Activated naive CD8-positive, alpha-beta T cell treated with anti-CD3 and anti-CD28 coated beads, Interleukin-2, amount 10 ng/mL, durations not matched to agents 7 days and 5 days (primary cell): ENCODE measurements around the gene ZNF324. TPM values are rescaled to one million over a fixed set of nuclear protein-coding genes. Genes with fewer than 3 reads are reported as not detected.
A peak's percentile ranks its signal among the peaks of the same experiment; 100 is the strongest.
"Not testable (repeated sequence)": the region's sequence is repeated elsewhere in the genome, so short reads cannot be mapped to it uniquely, and the experiment has no call there.

Source experiments
- ATAC-seq: fragments of 150-1000 bp; cut with Tn5 transposase; one replicate; pipeline ENCODE4 v1.10.0; 2021; ENCODE audit warnings: low read depth, moderate library complexity
- POLR2A ChIA-PET: fragments of 350-600 bp; sonication (Branson Sonifier 250); formaldehyde crosslinking; loops from one replicate; lab custom pipeline; 2021; ENCODE audit warnings: antibody characterized with exemption; lab: Charles Lee
- DNase-seq: peaks from one replicate; pipeline ENCODE4 v3.0.0; 2021
- H3K27ac Mint-ChIP-seq: one replicate; pipeline ENCODE4 v1.8.0; 2022; ENCODE audit warnings: mild to moderate bottlenecking, mixed read lengths
- H3K27me3 Mint-ChIP-seq: one replicate; pipeline ENCODE4 v1.8.0; 2022; ENCODE audit warnings: mild to moderate bottlenecking, moderate library complexity, mixed read lengths
- H3K36me3 Mint-ChIP-seq: one replicate; pipeline ENCODE4 v1.8.0; 2021; ENCODE audit warnings: mild to moderate bottlenecking, mixed read lengths
- H3K4me1 Mint-ChIP-seq: one replicate; pipeline ENCODE4 v1.8.0; 2021; ENCODE audit warnings: mixed read lengths
- H3K4me3 Mint-ChIP-seq: one replicate; pipeline ENCODE4 v1.8.0; 2022; ENCODE audit warnings: mild to moderate bottlenecking, moderate library complexity, mixed read lengths
- H3K9me3 Mint-ChIP-seq: one replicate; pipeline ENCODE4 v1.8.0; 2021; ENCODE audit warnings: mixed read lengths
- total RNA-seq, 2 experiments: library from RNA; stranded (reverse); gene quantifications; one replicate each; pipeline ENCODE4 v1.2.3, GENCODE V29; 2021

Gene ZNF324
- total RNA-seq: 10 to 100 TPM; 18.0 to 18.5 TPM

- ATAC-seq: peak; percentile 91
- POLR2A ChIA-PET: interaction anchor here (0.9 to 2.0 kb wide), 3 partner anchors 9 to 24 kb away, joined by 3 to 11 read pairs (median 5); partner anchors contain the start of gene ZNF446
These were observed at the start of gene ZNF324 for GRCh38 chr19:58466760-58467589. Gene ZNF324 (plus strand): TSS chr19:58467080. CDS start chr19:58469186, 2,106 bp downstream.

GRCh38 chr19:58428617-58429016 lies 38.3 kb upstream of the ZNF324 start:
- DNase-seq: no peak
- H3K9me3 Mint-ChIP-seq: peaks cover 18% of the 10 kb centered on the region
- H3K27me3 Mint-ChIP-seq: no peaks in the 10 kb centered on the region
- POLR2A ChIA-PET: no interaction called here
- H3K36me3 Mint-ChIP-seq: peaks cover 43% of the 10 kb centered on the region
- ATAC-seq: no peak
- H3K27ac Mint-ChIP-seq: no peak overlapping the region
- no peak overlapping the region for H3K4me3 Mint-ChIP-seq
- no peaks in the 10 kb centered on the region for H3K4me1 Mint-ChIP-seq

More at GRCh38 chr19:58466760-58467589, at the start of gene ZNF324:
- H3K4me3 Mint-ChIP-seq: peak within 1 kb of the TSS; percentile 86
- peak within 1 kb of the TSS; percentile 77 for H3K27ac Mint-ChIP-seq
- peaks cover 16% of the 10 kb centered on the region for H3K4me1 Mint-ChIP-seq
- peak; percentile 97 for DNase-seq
- H3K36me3 Mint-ChIP-seq: no peaks in the 10 kb centered on the region
- no peaks in the 10 kb centered on the region for H3K9me3 Mint-ChIP-seq
- H3K27me3 Mint-ChIP-seq: no peaks in the 10 kb centered on the region

GRCh38 chr19:58429745-58430144 lies 37.1 kb upstream of the ZNF324 start:
- DNase-seq (no peak), ATAC-seq (no peak)
- Mint-ChIP-seq H3K4me3 (no peak overlapping the region), H3K36me3 (peaks cover 50% of the 10 kb centered on the region), H3K4me1 (no peaks in the 10 kb centered on the region), H3K27me3 (no peaks in the 10 kb centered on the region), H3K9me3 (peaks cover 21% of the 10 kb centered on the region), H3K27ac (no peak overlapping the region)
- POLR2A ChIA-PET: no interaction called here

- Mint-ChIP-seq H3K27ac (no peak overlapping the region), H3K36me3 (peaks cover 85% of the 10 kb centered on the region), H3K27me3 (no peaks in the 10 kb centered on the region), H3K4me1 (peaks cover 9% of the 10 kb centered on the region), H3K9me3 (peaks cover 45% of the 10 kb centered on the region), H3K4me3 (no peak overlapping the region)
- POLR2A ChIA-PET: interaction anchor here (1.1 kb wide), 1 partner anchor 12 kb away, joined by 3 read pairs; no protein-coding TSS in a partner anchor
- DNase-seq: no peak
- no peak for ATAC-seq
These were observed 32.7 kb upstream of the ZNF324 start for GRCh38 chr19:58434217-58434616.

GRCh38 chr19:58439576-58440554 lies 27.0 kb upstream of the ZNF324 start, which contains the start of gene ZNF132:
Gene ZNF132 (minus strand): TSS chr19:58440153. CDS start chr19:58439821, 332 bp downstream.
- H3K9me3 Mint-ChIP-seq: peaks cover 40% of the 10 kb centered on the region
- peak; percentile 89 for DNase-seq
- ATAC-seq: peak; percentile 98
- peaks cover 21% of the 10 kb centered on the region for H3K4me1 Mint-ChIP-seq
- POLR2A ChIA-PET: interaction anchor here (0.6 to 1.3 kb wide), 8 partner anchors 11 to 211 kb away, joined by 3 to 5 read pairs (median 3); partner anchors contain the start of genes ERVK3-1, ZNF324B, ZNF544 and ZNF584
- peaks cover 45% of the 10 kb centered on the region for H3K36me3 Mint-ChIP-seq
- H3K4me3 Mint-ChIP-seq: peak within 1 kb of the TSS; percentile 98
- H3K27ac Mint-ChIP-seq: peak within 1 kb of the TSS; percentile 96
- no peaks in the 10 kb centered on the region for H3K27me3 Mint-ChIP-seq

GRCh38 chr19:58440556-58440955 lies 26.3 kb upstream of the ZNF324 start:
- POLR2A ChIA-PET: interaction anchor here (0.6 to 1.3 kb wide), 7 partner anchors 11 to 212 kb away, joined by 3 to 5 read pairs (median 3); partner anchors contain the start of genes CHMP2A, ZNF324B, ZNF544 and ZNF584
- ATAC-seq (peak; percentile 1), DNase-seq (no peak)
- peak overlapping the region; percentile 96 for H3K27ac Mint-ChIP-seq
- H3K4me3 Mint-ChIP-seq: peak overlapping the region; percentile 98
- peaks cover 35% of the 10 kb centered on the region for H3K9me3 Mint-ChIP-seq
- H3K36me3 Mint-ChIP-seq: peaks cover 38% of the 10 kb centered on the region
- no peaks in the 10 kb centered on the region for H3K27me3 Mint-ChIP-seq
- peaks cover 21% of the 10 kb centered on the region for H3K4me1 Mint-ChIP-seq

- H3K27me3 Mint-ChIP-seq, ATAC-seq, H3K4me3 Mint-ChIP-seq, DNase-seq, H3K27ac Mint-ChIP-seq: not testable (repeated sequence)
- Mint-ChIP-seq H3K4me1 (peaks cover 18% of the 10 kb centered on the region), H3K9me3 (peaks cover 23% of the 10 kb centered on the region), H3K36me3 (peaks cover 17% of the 10 kb centered on the region)
- POLR2A ChIA-PET: interaction anchor here (0.9 kb wide), 1 partner anchor 23 kb away, joined by 3 read pairs; the partner anchor contains the start of gene ZNF324
These were observed 23.9 kb upstream of the ZNF324 start for GRCh38 chr19:58442986-58443385.

GRCh38 chr19:58448860-58449259 lies 18.0 kb upstream of the ZNF324 start:
- ATAC-seq, H3K36me3 Mint-ChIP-seq, H3K27ac Mint-ChIP-seq, H3K4me3 Mint-ChIP-seq, POLR2A ChIA-PET, DNase-seq, H3K27me3 Mint-ChIP-seq: not testable (repeated sequence)
- H3K9me3 Mint-ChIP-seq: peaks cover 15% of the 10 kb centered on the region
- peaks cover 12% of the 10 kb centered on the region for H3K4me1 Mint-ChIP-seq

GRCh38 chr19:58449980-58450379 lies 16.9 kb upstream of the ZNF324 start:
- DNase-seq, H3K36me3 Mint-ChIP-seq, H3K4me3 Mint-ChIP-seq, H3K27me3 Mint-ChIP-seq, ATAC-seq, H3K27ac Mint-ChIP-seq, POLR2A ChIA-PET: not testable (repeated sequence)
- peaks cover 13% of the 10 kb centered on the region for H3K9me3 Mint-ChIP-seq
- H3K4me1 Mint-ChIP-seq: peaks cover 12% of the 10 kb centered on the region

GRCh38 chr19:58450856-58451357 lies 16.0 kb upstream of the ZNF324 start:
- peak overlapping the region; percentile 87 for H3K4me3 Mint-ChIP-seq
- POLR2A ChIA-PET: interaction anchor here (0.8 to 1.5 kb wide), 7 partner anchors 10 to 222 kb away, joined by 3 to 5 read pairs (median 4); partner anchors contain the start of genes CHMP2A, ZBTB45, ZNF132 and ZNF497

GRCh38 chr19:58451358-58452101 lies 15.3 kb upstream of the ZNF324 start, which contains the start of gene ZNF324B:
Gene ZNF324B (plus strand): TSS chr19:58451622. CDS start chr19:58453702, 2,080 bp downstream.
- Mint-ChIP-seq H3K27me3 (peaks cover 6% of the 10 kb centered on the region), H3K4me1 (peaks cover 12% of the 10 kb centered on the region), H3K36me3 (peaks cover 7% of the 10 kb centered on the region), H3K27ac (peak within 1 kb of the TSS; percentile 22), H3K4me3 (peak within 1 kb of the TSS; percentile 87), H3K9me3 (peaks cover 13% of the 10 kb centered on the region)
- peak; percentile 97 for ATAC-seq
- DNase-seq: peak; percentile 95
- POLR2A ChIA-PET: interaction anchor here (0.8 to 1.5 kb wide), 7 partner anchors 11 to 222 kb away, joined by 3 to 5 read pairs (median 4); partner anchors contain the start of genes CHMP2A, ZBTB45, ZNF132 and ZNF497

More at GRCh38 chr19:58450856-58451357, 16.0 kb upstream of the ZNF324 start:
- no peak overlapping the region for H3K27ac Mint-ChIP-seq
- no peak for DNase-seq
- H3K27me3 Mint-ChIP-seq: peaks cover 7% of the 10 kb centered on the region
- H3K9me3 Mint-ChIP-seq: peaks cover 13% of the 10 kb centered on the region
- no peak for ATAC-seq
- peaks cover 7% of the 10 kb centered on the region for H3K36me3 Mint-ChIP-seq
- H3K4me1 Mint-ChIP-seq: peaks cover 12% of the 10 kb centered on the region
